Subcutaneous abdominal adipose tissue (tissue), 5 donors: ENCODE data around the gene ANTXR1.

ENCODE experiments used
- H3K27ac ChIP-seq: one replicate; pipeline ENCODE4 v1.7.0; 2013; ENCODE audit warnings: low read depth, mild to moderate bottlenecking, inconsistent platforms, low read length, moderate library complexity
- H3K27me3 ChIP-seq, 5 donors: one replicate each; pipeline ENCODE4 v1.7.0; 2013; ENCODE audit warnings: low read length in 5 of 5, inconsistent platforms in 1 of 5; ENCODE audit not compliant: control insufficient read depth in 5 of 5, insufficient read depth in 4 of 5
- H3K36me3 ChIP-seq, 5 donors: one replicate each; pipeline ENCODE4 v1.7.0; 2013; ENCODE audit warnings: low read length in 5 of 5; ENCODE audit not compliant: control insufficient read depth in 5 of 5, insufficient read depth in 5 of 5
- H3K4me1 ChIP-seq, 5 donors: one replicate each; pipeline ENCODE4 v1.7.0; 2013; ENCODE audit warnings: low read length in 5 of 5, mild to moderate bottlenecking in 3 of 5, moderate library complexity in 1 of 5; ENCODE audit not compliant: control insufficient read depth in 5 of 5, insufficient read depth in 5 of 5
- H3K4me3 ChIP-seq, 5 donors: one replicate each; pipeline ENCODE4 v1.7.0; 2013; ENCODE audit warnings: low read length in 5 of 5, low read depth in 1 of 5
- H3K9ac ChIP-seq, 5 donors: one replicate each; pipeline ENCODE4 v1.7.0; 2013; ENCODE audit warnings: low read length in 5 of 5, mild to moderate bottlenecking in 4 of 5, moderate library complexity in 3 of 5
- H3K9me3 ChIP-seq, 5 donors: one replicate each; pipeline ENCODE4 v1.7.0; 2013; ENCODE audit warnings: low read length in 5 of 5; ENCODE audit not compliant: control insufficient read depth in 5 of 5
- donor health status: healthy.
- donor health status: healthy.
- donor health status: healthy.
- donor health status: healthy.
- donor health status: healthy.

The ANTXR1 gene

GRCh38 chr2:69050802-69051201 lies 37.8 kb downstream of the ANTXR1 start:
- peaks cover 0 to 10% (median 0%) of the 10 kb centered on the region in 5 donors for H3K4me1 ChIP-seq
- H3K4me3 ChIP-seq: no peak overlapping the region
- H3K36me3 ChIP-seq: no peaks in the 10 kb centered on the region
- H3K9ac ChIP-seq: no peak overlapping the region
- H3K27me3 ChIP-seq: no peaks in the 10 kb centered on the region
- no peaks in the 10 kb centered on the region for H3K9me3 ChIP-seq
- H3K27ac ChIP-seq: no peak overlapping the region

GRCh38 chr2:69053416-69053965 lies 40.5 kb downstream of the ANTXR1 start:
- Histone ChIP-seq H3K4me1 (peaks cover 0 to 16% (median 0%) of the 10 kb centered on the region in 5 donors), H3K27me3 (no peaks in the 10 kb centered on the region), H3K4me3 (no peak overlapping the region), H3K36me3 (no peaks in the 10 kb centered on the region), H3K27ac (no peak overlapping the region), H3K9ac (no peak overlapping the region), H3K9me3 (no peaks in the 10 kb centered on the region)

GRCh38 chr2:69054431-69054830 lies 41.5 kb downstream of the ANTXR1 start:
- H3K9me3 ChIP-seq: no peaks in the 10 kb centered on the region
- no peaks in the 10 kb centered on the region for H3K27me3 ChIP-seq
- H3K4me3 ChIP-seq: no peak overlapping the region
- H3K27ac ChIP-seq: peak overlapping the region; percentile 27
- H3K36me3 ChIP-seq: no peaks in the 10 kb centered on the region
- peaks cover 0 to 16% (median 0%) of the 10 kb centered on the region in 5 donors for H3K4me1 ChIP-seq
- no peak overlapping the region for H3K9ac ChIP-seq

- H3K9me3 ChIP-seq: no peaks in the 10 kb centered on the region
- H3K4me3 ChIP-seq: no peak overlapping the region
- peaks cover 0 to 22% (median 0%) of the 10 kb centered on the region in 5 donors for H3K4me1 ChIP-seq
- no peaks in the 10 kb centered on the region for H3K27me3 ChIP-seq
- H3K9ac ChIP-seq: no peak overlapping the region
- H3K36me3 ChIP-seq: no peaks in the 10 kb centered on the region
- H3K27ac ChIP-seq: no peak overlapping the region
These were observed 42.9 kb downstream of the ANTXR1 start for GRCh38 chr2:69055688-69056470.

- Histone ChIP-seq H3K27ac (no peak overlapping the region), H3K9ac (no peak overlapping the region)
These were observed 44.7 kb downstream of the ANTXR1 start for GRCh38 chr2:69057660-69058059.

GRCh38 chr2:69059731-69060290 lies 46.8 kb downstream of the ANTXR1 start:
- no peaks in the 10 kb centered on the region for H3K27me3 ChIP-seq
- no peak overlapping the region for H3K27ac ChIP-seq

More at GRCh38 chr2:69057660-69058059, 44.7 kb downstream of the ANTXR1 start:
- Histone ChIP-seq H3K9me3 (no peaks in the 10 kb centered on the region), H3K4me3 (no peak overlapping the region), H3K27me3 (no peaks in the 10 kb centered on the region), H3K4me1 (peaks cover 0 to 34% (median 11%) of the 10 kb centered on the region in 5 donors), H3K36me3 (no peaks in the 10 kb centered on the region)

GRCh38 chr2:69060938-69061501 lies 48.0 kb downstream of the ANTXR1 start:
- Histone ChIP-seq H3K9me3 (no peaks in the 10 kb centered on the region), H3K4me1 (peaks cover 0 to 24% (median 11%) of the 10 kb centered on the region in 5 donors), H3K36me3 (no peaks in the 10 kb centered on the region), H3K27me3 (no peaks in the 10 kb centered on the region), H3K9ac (no peak overlapping the region), H3K4me3 (no peak overlapping the region), H3K27ac (peak overlapping the region; percentile 4)

More at GRCh38 chr2:69059731-69060290, 46.8 kb downstream of the ANTXR1 start:
- peaks cover 0 to 26% (median 11%) of the 10 kb centered on the region in 5 donors for H3K4me1 ChIP-seq
- H3K36me3 ChIP-seq: no peaks in the 10 kb centered on the region
- no peaks in the 10 kb centered on the region for H3K9me3 ChIP-seq
- H3K4me3 ChIP-seq: no peak overlapping the region
- no peak overlapping the region for H3K9ac ChIP-seq

GRCh38 chr2:69061525-69061924 lies 48.5 kb downstream of the ANTXR1 start:
- H3K4me3 ChIP-seq: no peak overlapping the region
- peaks cover 0 to 24% (median 11%) of the 10 kb centered on the region in 5 donors for H3K4me1 ChIP-seq
- H3K36me3 ChIP-seq: no peaks in the 10 kb centered on the region
- no peak overlapping the region for H3K9ac ChIP-seq
- H3K9me3 ChIP-seq: no peaks in the 10 kb centered on the region
- no peaks in the 10 kb centered on the region for H3K27me3 ChIP-seq
- H3K27ac ChIP-seq: no peak overlapping the region

GRCh38 chr2:69062307-69062962 lies 49.5 kb downstream of the ANTXR1 start:
- Histone ChIP-seq H3K27me3 (no peaks in the 10 kb centered on the region), H3K36me3 (no peaks in the 10 kb centered on the region), H3K9me3 (no peaks in the 10 kb centered on the region), H3K4me3 (no peak overlapping the region), H3K4me1 (peaks cover 0 to 31% (median 16%) of the 10 kb centered on the region in 5 donors), H3K9ac (no peak overlapping the region), H3K27ac (no peak overlapping the region)
